ENCODE measurements around the gene TMEFF2.

GRCh38 chr2:192047315-192048107 lies 147.2 kb downstream of the TMEFF2 start:
- TF ChIP-seq CEBPB (IDR thresholded peaks at IDR 0.05; ENCODE audit: low read depth, low read length) (no peak), POLR2A (IDR thresholded peaks at IDR 0.05; ENCODE audit: control extremely low read depth in 1 of 2, low read depth in 2 of 2, low read length in 2 of 2) (no peak), RNF2 (IDR thresholded peaks at IDR 0.05; ENCODE audit: borderline replicate concordance, low read depth, low read length, missing control alignments, poor library complexity, severe bottlenecking) (no peak), EP300 (IDR thresholded peaks at IDR 0.05; ENCODE audit: borderline replicate concordance in 1 of 2, low read depth in 2 of 2, low read length in 2 of 2) (no peak), SUZ12 (IDR thresholded peaks at IDR 0.05; ENCODE audit: low read length) (no peak), JUN (IDR thresholded peaks at IDR 0.05; ENCODE audit: low read depth, low read length) (no peak), FOSL1 (IDR thresholded peaks at IDR 0.05; ENCODE audit: insufficient read depth, low read depth, low read length) (no peak), POLR2AphosphoS5 (IDR thresholded peaks at IDR 0.05; ENCODE audit: low read depth, low read length) (no peak), JUND (IDR thresholded peaks at IDR 0.05; ENCODE audit: low read length) (no peak), SIX5 (IDR thresholded peaks at IDR 0.05; ENCODE audit: low read depth, low read length) (no peak), TAF1 (IDR thresholded peaks at IDR 0.05; ENCODE audit: low read depth, low read length) (no peak), MAX (IDR thresholded peaks at IDR 0.05) (no peak)
- TF ChIP-seq, protein P1, sequence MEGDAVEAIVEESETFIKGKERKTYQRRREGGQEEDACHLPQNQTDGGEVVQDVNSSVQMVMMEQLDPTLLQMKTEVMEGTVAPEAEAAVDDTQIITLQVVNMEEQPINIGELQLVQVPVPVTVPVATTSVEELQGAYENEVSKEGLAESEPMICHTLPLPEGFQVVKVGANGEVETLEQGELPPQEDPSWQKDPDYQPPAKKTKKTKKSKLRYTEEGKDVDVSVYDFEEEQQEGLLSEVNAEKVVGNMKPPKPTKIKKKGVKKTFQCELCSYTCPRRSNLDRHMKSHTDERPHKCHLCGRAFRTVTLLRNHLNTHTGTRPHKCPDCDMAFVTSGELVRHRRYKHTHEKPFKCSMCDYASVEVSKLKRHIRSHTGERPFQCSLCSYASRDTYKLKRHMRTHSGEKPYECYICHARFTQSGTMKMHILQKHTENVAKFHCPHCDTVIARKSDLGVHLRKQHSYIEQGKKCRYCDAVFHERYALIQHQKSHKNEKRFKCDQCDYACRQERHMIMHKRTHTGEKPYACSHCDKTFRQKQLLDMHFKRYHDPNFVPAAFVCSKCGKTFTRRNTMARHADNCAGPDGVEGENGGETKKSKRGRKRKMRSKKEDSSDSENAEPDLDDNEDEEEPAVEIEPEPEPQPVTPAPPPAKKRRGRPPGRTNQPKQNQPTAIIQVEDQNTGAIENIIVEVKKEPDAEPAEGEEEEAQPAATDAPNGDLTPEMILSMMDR (IDR thresholded peaks at IDR 0.05; ENCODE audit: control extremely low read depth in 1 of 3, insufficient read depth in 1 of 3, low read depth in 1 of 3, low read length in 3 of 3), result no peak

Measured in H1 (cell line).